ENCODE measurements around the gene ZZZ3.

GRCh38 chr1:77639557-77640069 is 42.8 kb downstream of the ZZZ3 start:
- TF ChIP-seq CTCF (IDR thresholded peaks at IDR 0.05) (no peak), POLR2A (IDR thresholded peaks at IDR 0.05) (no peak)
